Activated naive CD8-positive, alpha-beta T cell treated with anti-CD3 and anti-CD28 coated beads, Interleukin-2, amount 50 U/mL, for 24 hours (primary cell): ENCODE data around the gene EML1.

ENCODE experiments used
- ATAC-seq: fragments of 150-1000 bp; cut with Tn5 transposase; one replicate; pipeline ENCODE4 v1.10.0; 2021
- DNase-seq: peaks from one replicate; pipeline ENCODE4 v3.0.0; 2021
- H3K27ac Mint-ChIP-seq: one replicate; pipeline ENCODE4 v1.8.0; 2021; ENCODE audit warnings: mild to moderate bottlenecking, mixed read lengths
- H3K27me3 Mint-ChIP-seq: one replicate; pipeline ENCODE4 v1.8.0; 2021; ENCODE audit warnings: mixed read lengths
- H3K36me3 Mint-ChIP-seq: one replicate; pipeline ENCODE4 v1.8.0; 2021; ENCODE audit warnings: low read depth, mixed read lengths
- H3K4me1 Mint-ChIP-seq: one replicate; pipeline ENCODE4 v1.8.0; 2021; ENCODE audit warnings: mixed read lengths
- H3K4me3 Mint-ChIP-seq: one replicate; pipeline ENCODE4 v1.8.0; 2021; ENCODE audit warnings: mild to moderate bottlenecking, moderate library complexity, mixed read lengths
- H3K9me3 Mint-ChIP-seq: one replicate; pipeline ENCODE4 v1.8.0; 2021; ENCODE audit warnings: mixed read lengths

Gene EML1

DNA sequence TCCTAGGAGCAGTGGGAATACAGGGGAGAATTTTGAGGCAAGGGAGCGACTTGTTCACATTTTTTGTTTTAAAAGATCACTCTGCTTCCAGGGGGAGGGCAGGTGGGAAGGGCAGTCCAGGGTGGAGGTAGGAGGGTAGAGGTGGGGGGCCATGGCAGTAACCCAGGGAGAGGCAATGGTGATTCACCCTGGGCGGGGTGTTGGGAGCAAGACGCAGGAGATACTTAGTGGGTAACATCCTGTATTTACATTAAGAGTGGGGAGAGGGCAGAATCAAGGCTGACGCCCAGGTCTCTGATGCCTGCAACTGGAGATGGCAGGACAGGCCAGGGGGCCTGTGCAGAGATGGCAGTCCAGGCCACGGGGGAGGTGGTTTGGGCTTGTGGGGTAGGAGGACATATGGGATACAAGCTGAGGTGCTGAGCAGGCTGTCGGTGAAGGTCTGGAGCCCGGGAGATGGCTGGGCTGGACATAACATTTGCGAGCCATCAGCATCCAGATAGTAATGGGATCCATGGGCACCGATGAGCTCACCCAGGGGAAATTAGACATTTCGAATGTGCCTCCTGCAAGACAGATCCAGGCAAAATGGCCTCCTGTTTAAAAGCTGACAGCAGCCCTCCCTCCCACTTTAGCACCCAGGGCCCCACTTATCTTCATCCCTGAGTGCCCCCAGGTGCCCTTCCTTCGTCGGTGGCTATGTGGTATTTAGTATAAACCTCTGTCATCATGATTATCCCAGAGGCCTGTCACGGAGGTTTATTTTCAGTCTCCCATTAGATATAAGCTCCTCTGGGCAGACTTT is 9.3 kb downstream of the EML1 start:
- DNase-seq = no peak
- Mint-ChIP-seq H3K4me1 (no peaks in the 10 kb centered on the region), H3K36me3 (no peaks in the 10 kb centered on the region), H3K27ac (no peak overlapping the region), H3K27me3 (peaks cover 42% of the 10 kb centered on the region), H3K9me3 (no peaks in the 10 kb centered on the region), H3K4me3 (no peak overlapping the region)
- no peak for ATAC-seq

DNA sequence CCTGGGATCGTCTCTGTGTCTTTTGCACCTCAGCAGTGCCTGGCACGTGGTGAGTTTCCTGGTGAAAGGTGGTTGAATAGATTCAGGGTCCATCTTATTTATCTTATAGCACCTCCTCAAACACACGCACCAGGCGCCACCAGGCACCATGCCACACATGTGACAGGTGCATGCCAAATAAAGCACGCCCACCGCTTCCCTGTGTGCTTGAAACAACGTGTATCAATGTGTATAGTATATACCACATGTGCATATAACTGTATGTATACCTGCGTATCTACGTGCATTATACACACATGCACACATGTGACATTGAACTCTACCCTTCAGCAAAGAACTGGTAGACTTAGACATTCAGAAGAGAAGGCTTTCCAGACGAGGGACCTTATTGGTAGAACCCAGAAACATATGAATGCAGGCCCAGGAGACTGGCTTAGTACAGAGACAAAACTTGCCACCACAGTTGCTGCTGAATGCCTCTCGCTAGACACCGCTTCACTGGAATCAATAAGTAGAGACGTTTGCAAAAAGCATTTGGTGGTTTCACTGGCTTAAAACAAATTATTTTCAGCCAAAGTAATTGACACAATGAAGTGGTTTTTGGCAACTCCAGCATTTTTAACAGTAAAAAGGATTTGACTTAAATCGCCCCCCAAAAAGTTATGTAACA is 10.0 kb downstream of the EML1 start:
- DNase-seq = no peak
- H3K4me3 Mint-ChIP-seq = no peak overlapping the region
- H3K4me1 Mint-ChIP-seq = no peaks in the 10 kb centered on the region
- H3K9me3 Mint-ChIP-seq = no peaks in the 10 kb centered on the region
- H3K27me3 Mint-ChIP-seq = peaks cover 38% of the 10 kb centered on the region
- ATAC-seq = no peak
- H3K36me3 Mint-ChIP-seq = no peaks in the 10 kb centered on the region
- no peak overlapping the region for H3K27ac Mint-ChIP-seq

DNA sequence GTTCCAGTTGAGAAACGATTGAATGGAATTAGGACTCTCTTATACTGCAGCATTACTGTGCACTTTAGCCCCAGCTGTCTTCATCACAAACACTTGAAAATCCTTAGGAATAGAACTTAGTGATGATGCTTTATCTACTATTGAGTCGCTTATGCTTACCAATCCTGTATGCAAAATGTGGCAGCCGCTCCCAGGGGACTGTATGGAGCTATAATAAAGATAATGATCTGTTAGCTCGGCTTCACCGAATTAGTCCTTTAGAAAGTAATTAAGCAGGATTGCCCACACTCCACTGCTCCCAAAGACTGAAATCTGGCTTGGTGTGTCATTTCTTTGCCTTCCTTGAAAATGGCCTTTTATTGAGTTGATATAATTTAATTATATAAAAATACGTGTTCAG is 10.6 kb downstream of the EML1 start:
- no peaks in the 10 kb centered on the region for H3K36me3 Mint-ChIP-seq
- H3K27ac Mint-ChIP-seq = no peak overlapping the region
- peaks cover 36% of the 10 kb centered on the region for H3K27me3 Mint-ChIP-seq
- DNase-seq (no peak), ATAC-seq (no peak)
- no peaks in the 10 kb centered on the region for H3K9me3 Mint-ChIP-seq
- H3K4me3 Mint-ChIP-seq = no peak overlapping the region
- no peaks in the 10 kb centered on the region for H3K4me1 Mint-ChIP-seq

DNA sequence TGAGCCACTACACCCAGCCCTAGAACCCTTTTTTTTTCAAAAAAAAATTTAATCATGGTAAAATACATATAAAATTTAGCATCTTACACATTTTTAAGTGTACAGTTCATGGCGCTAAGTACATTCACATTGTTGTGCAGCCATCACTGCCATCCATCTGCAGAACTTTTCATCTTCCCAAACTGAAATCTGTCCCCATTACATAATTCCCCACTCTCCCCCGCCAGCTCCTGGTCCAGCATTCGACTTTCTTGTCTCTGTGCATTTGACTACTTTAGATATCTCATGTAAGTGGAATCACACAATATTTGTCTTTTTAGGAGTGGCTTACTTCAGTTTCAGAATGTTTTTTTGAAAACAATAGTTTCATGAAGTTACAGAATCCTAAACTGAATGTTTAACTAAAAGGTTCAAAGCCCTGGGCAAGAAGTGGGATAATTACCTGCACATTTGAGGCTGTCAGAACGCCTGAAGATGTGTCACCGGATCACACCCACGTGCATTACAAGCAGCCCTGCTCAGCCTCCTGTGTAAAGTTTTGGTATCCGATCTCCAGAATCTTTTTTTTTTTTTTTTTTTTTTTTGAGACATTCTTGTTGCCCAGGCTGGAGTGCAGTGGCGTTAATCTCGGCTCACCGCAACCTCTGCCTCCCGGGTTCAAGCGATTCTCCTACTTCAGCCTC is 12.7 kb downstream of the EML1 start:
- H3K4me1 Mint-ChIP-seq = no peaks in the 10 kb centered on the region
- no peak for DNase-seq
- ATAC-seq = no peak
- no peaks in the 10 kb centered on the region for H3K36me3 Mint-ChIP-seq
- no peaks in the 10 kb centered on the region for H3K9me3 Mint-ChIP-seq
- no peak overlapping the region for H3K27ac Mint-ChIP-seq
- H3K4me3 Mint-ChIP-seq = no peak overlapping the region
- H3K27me3 Mint-ChIP-seq = peaks cover 30% of the 10 kb centered on the region

DNA sequence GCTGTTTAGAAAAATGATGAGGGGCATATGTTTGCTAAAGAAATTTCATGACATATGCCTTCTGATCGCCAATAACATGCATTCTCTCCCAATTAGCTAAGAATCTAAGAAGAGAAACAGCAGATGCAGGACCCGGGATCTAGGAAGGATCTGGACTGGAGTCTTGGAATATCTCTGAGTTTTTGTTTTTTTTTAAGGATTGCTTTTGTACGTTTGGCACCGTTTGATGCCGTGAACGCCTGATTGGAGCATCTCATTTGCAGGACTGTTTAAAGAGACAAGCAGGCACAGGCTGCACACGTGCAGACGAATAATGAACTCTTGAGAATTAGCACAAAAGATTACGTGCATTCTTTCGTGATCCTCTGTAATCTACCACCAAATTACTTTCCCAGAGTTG is 13.6 kb downstream of the EML1 start:
- DNase-seq (no peak), ATAC-seq (no peak)
- Mint-ChIP-seq H3K4me1 (no peaks in the 10 kb centered on the region), H3K9me3 (no peaks in the 10 kb centered on the region), H3K4me3 (no peak overlapping the region), H3K27ac (no peak overlapping the region), H3K27me3 (peaks cover 28% of the 10 kb centered on the region), H3K36me3 (no peaks in the 10 kb centered on the region)

DNA sequence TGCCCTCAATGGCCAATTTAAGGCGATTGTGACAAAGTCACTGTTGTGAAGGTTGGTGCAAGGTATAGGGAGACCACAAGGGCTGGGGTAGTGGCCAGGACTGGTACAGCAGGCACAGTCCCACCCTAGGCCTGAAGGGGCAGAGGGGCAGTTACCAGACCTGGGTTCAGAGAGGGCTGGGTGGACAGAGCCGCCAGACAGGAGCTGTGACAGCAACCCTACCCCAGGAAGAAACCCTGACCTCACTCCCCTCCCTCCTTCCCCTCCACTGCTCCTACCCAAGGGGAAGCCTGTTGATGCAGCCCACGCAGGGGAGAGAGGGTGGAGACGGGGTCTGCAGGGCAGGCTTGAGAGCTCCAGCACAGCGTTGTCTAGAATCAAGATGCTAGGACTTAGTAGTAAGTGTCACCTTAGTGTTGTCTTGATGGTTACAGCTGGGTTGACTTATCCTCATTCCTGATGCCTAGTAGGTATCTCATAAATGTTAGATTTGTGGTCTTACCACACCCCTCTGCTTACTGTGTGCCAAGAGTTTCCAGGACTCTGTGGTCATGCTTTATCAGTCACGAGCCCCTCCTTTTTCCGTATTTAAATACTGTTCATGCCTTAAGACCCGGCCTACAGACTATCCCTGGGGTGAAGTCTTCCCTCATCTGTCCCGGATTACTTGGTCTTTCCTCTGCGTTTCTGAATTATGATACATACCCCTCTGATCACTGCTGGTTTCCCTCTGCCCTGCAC is 14.4 kb downstream of the EML1 start:
- H3K4me3 Mint-ChIP-seq = no peak overlapping the region
- DNase-seq (no peak), ATAC-seq (peak; percentile 20)
- H3K27me3 Mint-ChIP-seq = peaks cover 26% of the 10 kb centered on the region
- no peak overlapping the region for H3K27ac Mint-ChIP-seq
- H3K36me3 Mint-ChIP-seq = no peaks in the 10 kb centered on the region
- no peaks in the 10 kb centered on the region for H3K9me3 Mint-ChIP-seq
- no peaks in the 10 kb centered on the region for H3K4me1 Mint-ChIP-seq

DNA sequence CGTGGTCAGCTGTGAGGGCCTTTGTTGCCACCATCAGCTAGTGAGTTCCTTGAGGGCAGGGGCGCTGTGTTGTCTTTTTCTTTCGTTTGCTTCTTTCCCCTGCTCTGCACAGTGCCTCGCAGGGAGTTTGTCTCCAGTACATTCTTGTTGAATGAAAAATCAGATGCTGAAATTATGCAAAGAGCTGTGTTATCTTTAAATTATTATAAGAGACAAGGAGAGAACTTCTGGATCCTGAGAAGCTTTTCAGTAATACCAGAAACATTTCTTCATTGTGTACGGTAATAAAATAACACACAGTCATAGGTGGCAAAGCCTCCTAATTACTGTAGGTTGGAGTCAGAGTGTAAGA is 14.9 kb downstream of the EML1 start:
- Mint-ChIP-seq H3K9me3 (no peaks in the 10 kb centered on the region), H3K27me3 (peaks cover 26% of the 10 kb centered on the region), H3K4me3 (no peak overlapping the region), H3K4me1 (no peaks in the 10 kb centered on the region), H3K27ac (no peak overlapping the region), H3K36me3 (no peaks in the 10 kb centered on the region)
- DNase-seq (no peak), ATAC-seq (no peak)

DNA sequence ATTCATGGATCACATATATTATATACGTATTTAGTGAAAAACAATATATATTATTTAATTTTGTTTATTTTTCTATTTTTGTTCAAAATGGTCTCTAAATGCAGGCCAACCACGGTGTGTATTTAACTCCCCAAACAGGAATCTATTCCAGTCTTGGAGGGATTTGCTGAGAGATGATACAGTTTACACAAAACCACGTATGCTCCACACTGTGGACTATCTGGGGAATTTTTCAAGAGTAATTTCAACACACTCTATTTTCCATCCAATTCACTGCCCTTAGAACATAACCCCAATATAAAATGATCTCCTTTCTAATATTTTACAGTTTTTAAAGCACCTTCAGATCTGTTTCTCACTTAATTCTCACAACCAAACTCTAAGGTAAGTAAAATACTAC is 15.3 kb downstream of the EML1 start:
- no peak for DNase-seq
- H3K36me3 Mint-ChIP-seq = no peaks in the 10 kb centered on the region
- no peak for ATAC-seq

DNA sequence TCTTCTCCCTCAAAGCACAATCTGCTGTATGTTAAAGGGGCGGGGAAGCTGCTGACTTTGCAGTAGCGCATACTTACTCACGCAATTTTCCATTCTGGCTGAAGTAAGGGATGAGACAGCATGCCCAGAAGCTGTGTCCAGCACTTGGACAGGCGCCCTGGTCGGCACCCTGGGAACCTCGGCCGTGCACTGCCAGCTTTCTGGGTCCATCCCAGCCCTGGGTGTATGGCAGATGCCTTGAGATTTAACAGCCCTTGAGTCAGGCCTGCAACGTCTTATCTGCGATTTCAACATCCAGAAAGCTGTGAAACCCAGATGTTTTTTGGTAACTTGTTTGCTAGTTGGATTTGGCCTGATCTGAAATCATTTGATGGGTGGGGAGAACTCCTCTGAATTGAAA is 16.1 kb downstream of the EML1 start:
- no peak overlapping the region for H3K4me3 Mint-ChIP-seq
- ATAC-seq (no peak), DNase-seq (no peak)
- peaks cover 28% of the 10 kb centered on the region for H3K27me3 Mint-ChIP-seq
- H3K4me1 Mint-ChIP-seq = no peaks in the 10 kb centered on the region
- no peaks in the 10 kb centered on the region for H3K9me3 Mint-ChIP-seq
- H3K36me3 Mint-ChIP-seq = no peaks in the 10 kb centered on the region
- H3K27ac Mint-ChIP-seq = no peak overlapping the region

More for the DNA sequence above, 15.3 kb downstream of the EML1 start:
- Mint-ChIP-seq H3K27ac (no peak overlapping the region), H3K27me3 (peaks cover 26% of the 10 kb centered on the region), H3K9me3 (no peaks in the 10 kb centered on the region), H3K4me1 (no peaks in the 10 kb centered on the region), H3K4me3 (no peak overlapping the region)

DNA sequence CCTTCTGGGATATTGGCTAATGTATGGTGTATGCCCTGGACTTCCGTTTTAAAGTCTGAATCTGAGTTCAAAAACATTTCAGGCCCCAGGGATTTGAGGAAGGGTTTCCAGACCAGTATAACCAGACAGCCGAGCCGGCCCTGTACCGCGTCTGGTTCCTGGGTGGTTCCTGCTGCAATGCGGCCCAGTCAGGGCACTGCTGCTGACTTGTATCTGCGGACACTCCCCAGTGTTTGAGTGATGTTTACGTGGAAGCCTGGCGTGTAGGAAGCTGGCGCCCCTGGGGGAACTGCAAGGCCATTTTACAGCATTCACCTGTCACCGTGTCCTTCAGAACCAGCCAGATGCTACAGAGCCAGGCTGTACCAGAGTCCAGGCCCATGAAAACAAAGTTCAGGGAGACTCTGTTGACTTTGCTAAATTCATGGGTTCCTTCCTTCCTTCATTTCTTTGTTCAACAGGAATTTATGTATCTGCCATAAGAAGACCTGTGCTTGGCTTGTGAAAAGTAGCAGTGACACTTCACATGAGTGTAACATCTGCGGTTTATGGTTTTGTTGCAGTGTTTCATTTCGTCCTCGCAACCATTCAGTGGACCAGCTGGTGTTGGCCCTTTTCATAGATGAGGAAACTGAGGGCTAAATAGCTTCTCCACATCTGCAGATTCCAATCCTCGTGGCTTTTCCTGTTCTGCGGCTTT is 16.8 kb downstream of the EML1 start:
- DNase-seq (no peak), ATAC-seq (no peak)
- peaks cover 29% of the 10 kb centered on the region for H3K27me3 Mint-ChIP-seq
- H3K4me3 Mint-ChIP-seq = no peak overlapping the region
- H3K4me1 Mint-ChIP-seq = no peaks in the 10 kb centered on the region
- no peak overlapping the region for H3K27ac Mint-ChIP-seq
- no peaks in the 10 kb centered on the region for H3K9me3 Mint-ChIP-seq
- no peaks in the 10 kb centered on the region for H3K36me3 Mint-ChIP-seq

DNA sequence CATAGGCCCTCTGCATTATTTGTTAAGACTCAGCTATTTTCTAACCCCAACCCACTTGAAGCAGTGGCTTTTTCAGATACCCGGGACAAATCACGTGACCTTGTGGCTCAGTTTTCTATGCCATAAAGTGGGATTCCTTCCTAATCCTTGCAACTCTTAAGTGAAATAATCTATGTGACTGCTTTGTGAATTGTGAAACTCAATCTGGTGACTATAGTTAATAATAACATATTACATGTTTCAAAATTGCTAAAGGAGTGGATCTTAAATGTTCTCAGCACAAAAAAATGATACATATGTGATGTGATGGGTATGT is 17.3 kb downstream of the EML1 start:
- no peak overlapping the region for H3K4me3 Mint-ChIP-seq
- no peaks in the 10 kb centered on the region for H3K36me3 Mint-ChIP-seq
- DNase-seq (no peak), ATAC-seq (no peak)
- H3K27ac Mint-ChIP-seq = no peak overlapping the region
- no peaks in the 10 kb centered on the region for H3K4me1 Mint-ChIP-seq
- peaks cover 29% of the 10 kb centered on the region for H3K27me3 Mint-ChIP-seq
- no peaks in the 10 kb centered on the region for H3K9me3 Mint-ChIP-seq

DNA sequence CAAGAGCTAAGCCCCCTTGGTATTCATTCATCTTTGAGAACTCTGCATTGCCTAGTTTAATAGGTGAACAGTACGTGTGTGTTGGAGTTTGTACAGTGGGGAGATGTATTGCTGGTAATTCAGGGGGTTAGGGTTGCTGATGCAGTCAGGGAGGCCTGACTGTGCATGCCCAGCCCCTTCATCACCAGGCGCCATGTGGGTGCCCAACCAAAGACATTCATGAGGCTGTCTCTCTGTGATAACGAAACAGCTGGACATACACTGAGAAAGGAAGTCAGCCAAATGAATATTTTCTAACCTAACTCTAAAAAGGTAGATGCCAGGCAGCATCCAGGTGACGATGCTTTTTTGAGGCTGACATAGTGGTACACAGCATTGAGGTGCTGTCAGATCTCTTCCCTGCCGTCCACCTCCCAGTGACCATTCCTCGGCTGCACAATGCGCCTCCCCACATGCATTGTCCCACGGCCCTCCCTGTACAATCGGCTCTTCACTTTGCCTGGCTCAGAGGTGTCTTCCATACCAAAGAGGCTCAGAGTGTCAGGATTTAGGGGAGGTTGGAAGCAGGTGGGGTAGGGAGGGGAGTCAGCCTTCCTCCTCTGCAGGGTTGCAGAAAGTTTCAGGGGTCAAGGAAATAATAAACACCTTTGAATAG is 19.0 kb downstream of the EML1 start:
- ATAC-seq = no peak
- Mint-ChIP-seq H3K9me3 (no peaks in the 10 kb centered on the region), H3K36me3 (no peaks in the 10 kb centered on the region), H3K4me3 (no peak overlapping the region), H3K27me3 (peaks cover 26% of the 10 kb centered on the region), H3K4me1 (no peaks in the 10 kb centered on the region), H3K27ac (no peak overlapping the region)
- no peak for DNase-seq

DNA sequence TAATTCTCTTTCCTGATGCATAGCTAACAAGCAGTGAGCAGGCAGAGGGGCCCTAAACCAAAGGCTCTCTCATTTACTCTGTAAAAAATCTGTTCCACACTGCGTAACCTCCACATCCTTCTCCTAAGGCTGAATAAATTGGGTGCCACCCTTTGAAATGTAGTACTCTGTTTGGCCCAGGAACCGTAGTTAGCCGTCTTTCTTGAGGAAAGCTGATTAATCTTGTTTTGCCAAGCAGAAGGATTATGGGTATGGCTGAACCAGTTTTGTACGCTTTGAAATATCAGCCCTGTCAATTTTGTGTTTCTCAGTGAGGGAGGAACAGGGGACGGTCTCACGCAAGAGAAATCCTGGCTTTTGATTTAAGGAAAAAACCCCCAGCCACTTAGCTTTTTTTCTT is 19.7 kb downstream of the EML1 start:
- H3K36me3 Mint-ChIP-seq = no peaks in the 10 kb centered on the region
- no peaks in the 10 kb centered on the region for H3K4me1 Mint-ChIP-seq
- peaks cover 31% of the 10 kb centered on the region for H3K27me3 Mint-ChIP-seq
- DNase-seq (no peak), ATAC-seq (no peak)
- no peaks in the 10 kb centered on the region for H3K9me3 Mint-ChIP-seq
- H3K27ac Mint-ChIP-seq = no peak overlapping the region
- no peak overlapping the region for H3K4me3 Mint-ChIP-seq

DNA sequence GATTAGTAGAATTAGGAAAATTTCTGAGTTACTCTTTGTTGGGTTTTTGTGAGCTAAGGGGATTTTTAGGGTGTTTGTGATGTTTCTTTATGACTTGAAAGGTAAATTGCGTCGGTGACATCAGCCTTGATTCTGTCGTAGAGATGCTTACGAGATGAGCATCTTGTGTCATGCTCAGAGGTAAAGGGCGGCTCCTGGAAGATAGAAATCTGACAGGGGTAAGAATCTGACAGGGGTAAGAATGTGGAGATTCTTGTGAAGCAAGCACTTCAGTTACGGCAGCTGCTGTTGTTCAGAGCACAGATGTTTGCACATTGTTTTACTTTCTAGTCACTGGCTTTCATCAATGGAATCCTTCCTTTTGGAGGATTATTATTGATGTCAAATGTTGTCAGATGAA is 22.5 kb downstream of the EML1 start:
- ATAC-seq = no peak
- Mint-ChIP-seq H3K4me1 (peaks cover 21% of the 10 kb centered on the region), H3K36me3 (no peaks in the 10 kb centered on the region), H3K9me3 (no peaks in the 10 kb centered on the region), H3K4me3 (no peak overlapping the region), H3K27ac (no peak overlapping the region), H3K27me3 (peaks cover 41% of the 10 kb centered on the region)
- DNase-seq = no peak
